ENCODE results near the gene HACD1. TPM values are rescaled to one million over a fixed set of nuclear protein-coding genes. Genes with fewer than 3 reads are reported as not detected.

HACD1 gene
- total RNA-seq, 1 donor from 2014 or later = 5.4 TPM

DNA sequence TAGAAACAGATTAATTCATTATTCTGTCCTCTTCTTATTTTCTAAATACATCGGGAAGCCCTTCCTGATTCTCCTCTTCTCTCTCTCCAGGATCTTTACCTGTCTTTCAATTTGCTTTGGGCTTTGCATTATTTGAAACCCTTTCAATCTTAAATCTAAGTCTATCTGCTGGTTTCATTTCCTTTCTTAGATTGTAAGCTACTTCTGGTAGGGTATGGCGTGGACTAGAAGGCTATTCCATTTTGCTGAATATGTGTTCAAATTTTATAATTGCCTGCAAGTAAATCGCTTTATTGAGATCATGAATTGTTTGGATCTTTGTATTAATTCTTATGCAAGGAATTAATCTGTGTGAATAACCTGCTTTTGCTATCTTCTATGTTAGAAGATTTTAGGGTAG is 37.8 kb upstream of the HACD1 start:
- no peak overlapping the region for H3K4me3 Mint-ChIP-seq (ENCODE audit: unreplicated experiment)
- DNase-seq = no peak
- no peaks in the 10 kb centered on the region for H3K27me3 Mint-ChIP-seq (ENCODE audit: unreplicated experiment)
- TF ChIP-seq, protein P1, sequence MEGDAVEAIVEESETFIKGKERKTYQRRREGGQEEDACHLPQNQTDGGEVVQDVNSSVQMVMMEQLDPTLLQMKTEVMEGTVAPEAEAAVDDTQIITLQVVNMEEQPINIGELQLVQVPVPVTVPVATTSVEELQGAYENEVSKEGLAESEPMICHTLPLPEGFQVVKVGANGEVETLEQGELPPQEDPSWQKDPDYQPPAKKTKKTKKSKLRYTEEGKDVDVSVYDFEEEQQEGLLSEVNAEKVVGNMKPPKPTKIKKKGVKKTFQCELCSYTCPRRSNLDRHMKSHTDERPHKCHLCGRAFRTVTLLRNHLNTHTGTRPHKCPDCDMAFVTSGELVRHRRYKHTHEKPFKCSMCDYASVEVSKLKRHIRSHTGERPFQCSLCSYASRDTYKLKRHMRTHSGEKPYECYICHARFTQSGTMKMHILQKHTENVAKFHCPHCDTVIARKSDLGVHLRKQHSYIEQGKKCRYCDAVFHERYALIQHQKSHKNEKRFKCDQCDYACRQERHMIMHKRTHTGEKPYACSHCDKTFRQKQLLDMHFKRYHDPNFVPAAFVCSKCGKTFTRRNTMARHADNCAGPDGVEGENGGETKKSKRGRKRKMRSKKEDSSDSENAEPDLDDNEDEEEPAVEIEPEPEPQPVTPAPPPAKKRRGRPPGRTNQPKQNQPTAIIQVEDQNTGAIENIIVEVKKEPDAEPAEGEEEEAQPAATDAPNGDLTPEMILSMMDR (IDR thresholded peaks at IDR 0.05; ENCODE audit: partially characterized antibody, unreplicated experiment) = no peak
- no peak overlapping the region for H3K27ac Mint-ChIP-seq (ENCODE audit: unreplicated experiment)
- H3K36me3 Mint-ChIP-seq (ENCODE audit: unreplicated experiment) = peaks cover 18% of the 10 kb centered on the region
- no peaks in the 10 kb centered on the region for H3K9me3 Mint-ChIP-seq (ENCODE audit: unreplicated experiment)
- H3K4me1 Mint-ChIP-seq (ENCODE audit: low read depth, unreplicated experiment) = peaks cover 11% of the 10 kb centered on the region

GRCh38 chr10:17652585-17652984 is 35.4 kb upstream of the HACD1 start:
- Mint-ChIP-seq H3K27ac (ENCODE audit: unreplicated experiment) (no peak overlapping the region), H3K36me3 (ENCODE audit: unreplicated experiment) (peaks cover 14% of the 10 kb centered on the region), H3K4me3 (ENCODE audit: unreplicated experiment) (no peak overlapping the region), H3K9me3 (ENCODE audit: unreplicated experiment) (no peaks in the 10 kb centered on the region), H3K27me3 (ENCODE audit: unreplicated experiment) (no peaks in the 10 kb centered on the region), H3K4me1 (ENCODE audit: low read depth, unreplicated experiment) (peaks cover 11% of the 10 kb centered on the region)
- TF ChIP-seq, protein P1 (IDR thresholded peaks at IDR 0.05; ENCODE audit: partially characterized antibody, unreplicated experiment) = no peak
- no peak for DNase-seq

- Mint-ChIP-seq H3K36me3 (ENCODE audit: unreplicated experiment) (peaks cover 8% of the 10 kb centered on the region), H3K4me3 (ENCODE audit: unreplicated experiment) (no peak overlapping the region)
- TF ChIP-seq, protein P1 (IDR thresholded peaks at IDR 0.05; ENCODE audit: partially characterized antibody, unreplicated experiment) = no peak
Observed at GRCh38 chr10:17651896-17652295, 34.7 kb upstream of the HACD1 start.

DNA sequence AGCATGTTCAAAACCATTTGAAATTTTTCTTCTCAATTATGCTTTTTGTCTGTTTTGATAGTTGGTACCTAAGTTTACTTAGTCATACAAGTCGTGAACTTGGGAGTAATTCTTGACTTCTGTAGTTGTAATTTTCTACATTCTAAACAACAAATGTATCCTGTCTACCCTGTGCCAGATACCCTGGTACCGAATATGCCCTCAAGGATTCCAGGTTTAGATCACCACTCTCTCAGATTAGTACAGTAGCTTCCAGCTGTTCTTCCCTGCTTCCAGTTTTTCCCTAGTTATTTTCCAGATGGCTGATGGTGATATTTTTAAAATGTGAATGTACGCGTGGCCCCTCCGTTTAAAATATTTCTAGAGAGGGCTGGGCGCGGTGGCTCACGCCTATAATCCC is 33.2 kb upstream of the HACD1 start:
- H3K27ac Mint-ChIP-seq (ENCODE audit: unreplicated experiment) = no peak overlapping the region
- peaks cover 21% of the 10 kb centered on the region for H3K4me1 Mint-ChIP-seq (ENCODE audit: low read depth, unreplicated experiment)
- TF ChIP-seq, protein P1 (IDR thresholded peaks at IDR 0.05; ENCODE audit: partially characterized antibody, unreplicated experiment) = no peak
- no peak overlapping the region for H3K4me3 Mint-ChIP-seq (ENCODE audit: unreplicated experiment)
- no peaks in the 10 kb centered on the region for H3K27me3 Mint-ChIP-seq (ENCODE audit: unreplicated experiment)
- no peak for DNase-seq
- no peaks in the 10 kb centered on the region for H3K9me3 Mint-ChIP-seq (ENCODE audit: unreplicated experiment)
- peaks cover 3% of the 10 kb centered on the region for H3K36me3 Mint-ChIP-seq (ENCODE audit: unreplicated experiment)

More at GRCh38 chr10:17651896-17652295, 34.7 kb upstream of the HACD1 start:
- H3K4me1 Mint-ChIP-seq (ENCODE audit: low read depth, unreplicated experiment) = peaks cover 11% of the 10 kb centered on the region
- no peak for DNase-seq
- no peak overlapping the region for H3K27ac Mint-ChIP-seq (ENCODE audit: unreplicated experiment)
- no peaks in the 10 kb centered on the region for H3K27me3 Mint-ChIP-seq (ENCODE audit: unreplicated experiment)
- no peaks in the 10 kb centered on the region for H3K9me3 Mint-ChIP-seq (ENCODE audit: unreplicated experiment)

DNA sequence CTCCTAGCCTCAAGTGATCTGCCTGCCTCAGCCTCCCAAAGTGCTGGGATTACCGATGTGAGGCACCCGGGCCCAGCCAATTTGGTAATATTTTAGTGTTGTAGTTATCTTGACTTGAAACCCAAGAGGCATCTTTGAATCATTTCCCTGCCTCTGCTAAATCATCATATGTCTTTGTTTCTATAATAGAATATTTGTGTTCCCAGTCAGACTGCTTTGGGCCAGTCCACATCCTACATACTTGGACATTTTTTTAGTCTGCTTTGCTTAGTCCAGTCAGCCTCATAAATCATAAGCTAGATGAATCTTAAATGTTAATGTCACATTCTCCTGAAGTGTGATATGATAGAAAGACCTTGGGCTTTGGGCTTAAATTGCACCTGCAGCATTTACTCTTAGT is 32.7 kb upstream of the HACD1 start:
- peaks cover 3% of the 10 kb centered on the region for H3K36me3 Mint-ChIP-seq (ENCODE audit: unreplicated experiment)
- H3K4me1 Mint-ChIP-seq (ENCODE audit: low read depth, unreplicated experiment) = peaks cover 23% of the 10 kb centered on the region

More for the DNA sequence above, 32.7 kb upstream of the HACD1 start:
- no peak for DNase-seq
- Mint-ChIP-seq H3K4me3 (ENCODE audit: unreplicated experiment) (no peak overlapping the region), H3K27ac (ENCODE audit: unreplicated experiment) (no peak overlapping the region), H3K27me3 (ENCODE audit: unreplicated experiment) (no peaks in the 10 kb centered on the region), H3K9me3 (ENCODE audit: unreplicated experiment) (no peaks in the 10 kb centered on the region)
- TF ChIP-seq, protein P1 (IDR thresholded peaks at IDR 0.05; ENCODE audit: partially characterized antibody, unreplicated experiment) = no peak
